ENCODE measurements around the gene SLC10A3. TPM values are rescaled to one million over a fixed set of nuclear protein-coding genes. Genes with fewer than 3 reads are reported as not detected.

SLC10A3 gene
- total and polyA plus RNA-seq, 3 donors from 2014 or later, result 22.4 to 26.5 (median 25.0) TPM

GRCh38 chrX:154490021-154490413 is 412 bp downstream of the SLC10A3 start:
- peak; percentile 20 for DNase-seq
- Histone ChIP-seq H3K9me3 (no peaks in the 10 kb centered on the region), H3K36me3 (ENCODE audit: low read depth, missing control alignments) (no peaks in the 10 kb centered on the region), H3K4me3 (peak overlapping the region; percentile 58 to 61), H3K4me1 (peaks cover 7% of the 10 kb centered on the region), H3K27ac (peak overlapping the region; percentile 74 to 86), H3K27me3 (no peaks in the 10 kb centered on the region)
- TF ChIP-seq POLR2A (IDR thresholded peaks at IDR 0.05) (no peak), CTCF (IDR thresholded peaks at IDR 0.05) (no peak)
- intact Hi-C loops (cut with DNase I; ENCODE audit: low total_unique reads), result no loop called here
- WGBS, 2 donors, result 0% methylated on average over 18 of the region's 19 CpGs; no CpG with 5 or more reads in 1 of the 2 donors

- WGBS, 2 donors, result 84 to 100% methylated on average over 1 to 3 of the region's 4 CpGs
- TF ChIP-seq POLR2A (IDR thresholded peaks at IDR 0.05) (no peak), CTCF (IDR thresholded peaks at IDR 0.05) (no peak)
- intact Hi-C loops (cut with DNase I; ENCODE audit: low total_unique reads), result no loop called here
- H3K4me1 ChIP-seq, result peaks cover 7% of the 10 kb centered on the region
- H3K9me3 ChIP-seq, result no peaks in the 10 kb centered on the region
- H3K36me3 ChIP-seq (ENCODE audit: low read depth, missing control alignments), result no peaks in the 10 kb centered on the region
- no peaks in the 10 kb centered on the region for H3K27me3 ChIP-seq
- DNase-seq, result no peak
- H3K27ac ChIP-seq, result no peak overlapping the region
- no peak overlapping the region for H3K4me3 ChIP-seq
Measured at GRCh38 chrX:154489182-154489581, 1.2 kb downstream of the SLC10A3 start.

- no peak for TF ChIP-seq POLR2A (IDR thresholded peaks at IDR 0.05)
- no peak for TF ChIP-seq CTCF (IDR thresholded peaks at IDR 0.05)
- intact Hi-C loops (cut with DNase I; ENCODE audit: low total_unique reads), result no loop called here
- peaks cover 7% of the 10 kb centered on the region for H3K4me1 ChIP-seq
- H3K9me3 ChIP-seq, result no peaks in the 10 kb centered on the region
- no peaks in the 10 kb centered on the region for H3K36me3 ChIP-seq (ENCODE audit: low read depth, missing control alignments)
- WGBS, 2 donors, result 95 to 100% methylated on average over 1 to 8 of the region's 20 CpGs
- DNase-seq, result no peak
- H3K27ac ChIP-seq, result no peak overlapping the region
- no peak overlapping the region for H3K4me3 ChIP-seq
- H3K27me3 ChIP-seq, result no peaks in the 10 kb centered on the region
Measured at GRCh38 chrX:154488336-154489075, 1.9 kb downstream of the SLC10A3 start.

GRCh38 chrX:154487518-154488290 is 2.7 kb downstream of the SLC10A3 start:
- Histone ChIP-seq H3K27me3 (no peaks in the 10 kb centered on the region), H3K27ac (no peak overlapping the region), H3K36me3 (ENCODE audit: low read depth, missing control alignments) (no peaks in the 10 kb centered on the region), H3K4me3 (no peak overlapping the region), H3K4me1 (peaks cover 7% of the 10 kb centered on the region), H3K9me3 (no peaks in the 10 kb centered on the region)
- TF ChIP-seq CTCF (IDR thresholded peaks at IDR 0.05) (no peak), POLR2A (IDR thresholded peaks at IDR 0.05) (no peak)
- no peak for DNase-seq
- WGBS, 2 donors, result 86 to 96% methylated on average over 10 to 25 of the region's 28 CpGs
- intact Hi-C loops (cut with DNase I; ENCODE audit: low total_unique reads), result no loop called here

Measured in testis (tissue), 3 donors.